ENCODE results near the gene HSP90AA1. TPM values are rescaled to one million over a fixed set of nuclear protein-coding genes. Genes with fewer than 3 reads are reported as not detected.

Gene HSP90AA1
- total and polyA plus RNA-seq, 2 experiments from 2014 or later = 371 to 655 TPM

DNA sequence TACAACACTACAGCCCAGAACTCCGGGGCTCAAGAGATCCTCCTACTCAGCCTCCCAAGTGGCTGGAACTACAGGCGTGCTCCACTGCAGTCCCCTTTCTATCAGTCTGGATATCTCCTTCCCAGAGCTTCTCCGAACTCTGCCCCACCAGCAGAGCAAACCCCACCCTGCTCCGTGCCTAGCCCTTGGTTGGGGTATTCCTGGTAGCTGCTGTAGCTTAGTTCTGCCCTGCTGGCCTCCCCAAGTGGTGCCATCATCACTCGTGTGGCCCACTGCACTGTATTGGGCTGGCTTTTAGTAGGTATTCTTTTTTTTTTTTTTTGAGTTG, 9.5 kb downstream of the HSP90AA1 start:
- H3K9me3 ChIP-seq (ENCODE audit: low read depth) = no peaks in the 10 kb centered on the region
- peaks cover 45% of the 10 kb centered on the region for H3F3A ChIP-seq (ENCODE audit: insufficient read depth)
- H4K20me1 ChIP-seq (ENCODE audit: insufficient read depth) = no peaks in the 10 kb centered on the region
- no peak overlapping the region for H2AFZ ChIP-seq
- H3K9ac ChIP-seq = no peak overlapping the region
- no peak overlapping the region for H3K4me2 ChIP-seq (ENCODE audit: unreplicated experiment)
- H3K27me3 ChIP-seq (replicated peaks; ENCODE audit: insufficient read depth) = no peaks in the 10 kb centered on the region
- 84 to 90% methylated on average over 5 of the region's 5 CpGs for WGBS, 2 experiments (ENCODE audit: low coverage in 1 of 2, low lambda C conversion rate in 2 of 2, missing lambda C conversion rate in 2 of 2)
- TF ChIP-seq EZH2 (IDR thresholded peaks at IDR 0.05; ENCODE audit: insufficient read depth, poor library complexity, severe bottlenecking) (no peak), EZH2phosphoT487 (IDR thresholded peaks at IDR 0.05; ENCODE audit: insufficient read depth, low read depth) (no peak)
- H3K4me3 ChIP-seq = no peak overlapping the region
- H3K36me3 ChIP-seq (ENCODE audit: low read depth) = peaks cover 35% of the 10 kb centered on the region
- H3K79me2 ChIP-seq (ENCODE audit: insufficient read depth) = peaks cover 14% of the 10 kb centered on the region
- in situ Hi-C loops (cut with MboI) = no loop called here
- H3K4me1 ChIP-seq (ENCODE audit: insufficient read depth) = no peaks in the 10 kb centered on the region
- DNase-seq = no peak
- no peak overlapping the region for H3K27ac ChIP-seq
- no peaks in the 10 kb centered on the region for H3K9me2 ChIP-seq (ENCODE audit: insufficient read depth)

DNA sequence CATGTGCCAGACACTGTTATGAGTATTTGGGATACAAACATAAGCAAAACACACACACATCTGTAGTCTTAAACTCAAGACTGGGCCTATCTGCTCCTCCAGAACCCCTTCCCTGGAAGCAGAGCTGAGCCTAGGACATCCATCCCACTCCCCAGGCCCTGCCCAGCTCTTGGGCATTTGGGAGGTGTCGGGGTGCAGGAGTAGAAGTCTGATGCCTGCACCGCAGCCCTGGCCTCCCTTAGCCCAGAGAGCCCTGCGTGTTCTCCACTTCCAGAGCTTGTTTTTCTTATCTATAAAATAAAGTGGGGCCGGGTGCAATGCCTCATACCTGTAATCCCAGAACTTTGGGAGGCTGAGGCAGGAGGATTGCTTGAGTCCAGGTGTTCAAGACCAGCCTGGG, 11.7 kb downstream of the HSP90AA1 start:
- in situ Hi-C loops (cut with MboI) = no loop called here
- 96 to 99% methylated on average over 4 of the region's 4 CpGs for WGBS, 2 experiments (ENCODE audit: low coverage in 1 of 2, low lambda C conversion rate in 2 of 2, missing lambda C conversion rate in 2 of 2)

DNA sequence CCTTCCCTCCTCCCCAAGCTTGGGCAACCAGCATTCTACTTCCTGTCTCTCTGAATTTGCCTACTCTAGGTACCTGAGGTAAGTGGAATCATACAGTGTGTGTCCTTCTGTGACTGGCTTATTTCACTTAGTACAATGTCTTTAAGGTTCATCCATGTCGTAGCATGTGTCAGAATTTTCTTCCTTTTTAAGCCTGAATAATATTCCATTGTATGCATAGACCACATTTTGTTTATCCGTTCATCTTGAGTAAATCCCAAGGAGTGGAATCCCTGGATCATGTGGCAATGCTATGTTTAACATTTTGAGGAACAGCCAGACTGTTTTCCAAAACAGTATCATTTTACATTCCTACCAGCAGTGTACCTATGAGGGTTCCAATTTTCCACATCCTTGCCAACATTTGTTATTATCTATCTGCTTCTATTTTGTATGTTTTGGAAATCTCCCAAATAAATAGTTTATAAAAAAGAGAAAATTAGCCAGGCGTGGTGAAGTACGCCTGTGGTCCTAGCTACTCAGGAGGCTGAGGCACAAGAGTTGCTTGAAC, 12.4 kb downstream of the HSP90AA1 start:
- Histone ChIP-seq H3K27me3 (replicated peaks; ENCODE audit: insufficient read depth) (no peaks in the 10 kb centered on the region), H3K9ac (no peak overlapping the region), H3K9me2 (ENCODE audit: insufficient read depth) (no peaks in the 10 kb centered on the region), H3K27ac (no peak overlapping the region), H3K4me1 (ENCODE audit: insufficient read depth) (peaks cover 9% of the 10 kb centered on the region), H3K4me2 (ENCODE audit: unreplicated experiment) (no peak overlapping the region), H2AFZ (no peak overlapping the region), H3K36me3 (ENCODE audit: low read depth) (peaks cover 7% of the 10 kb centered on the region), H3F3A (ENCODE audit: insufficient read depth) (peaks cover 30% of the 10 kb centered on the region), H3K9me3 (ENCODE audit: low read depth) (no peaks in the 10 kb centered on the region), H4K20me1 (ENCODE audit: insufficient read depth) (no peaks in the 10 kb centered on the region), H3K79me2 (ENCODE audit: insufficient read depth) (no peaks in the 10 kb centered on the region), H3K4me3 (no peak overlapping the region)
- 96 to 97% methylated on average over 4 of the region's 4 CpGs for WGBS, 2 experiments (ENCODE audit: low coverage in 1 of 2, low lambda C conversion rate in 2 of 2, missing lambda C conversion rate in 2 of 2)
- TF ChIP-seq EZH2 (IDR thresholded peaks at IDR 0.05; ENCODE audit: insufficient read depth, poor library complexity, severe bottlenecking) = no peak
- no peak for TF ChIP-seq EZH2phosphoT487 (IDR thresholded peaks at IDR 0.05; ENCODE audit: insufficient read depth, low read depth)
- in situ Hi-C loops (cut with MboI) = no loop called here
- no peak for DNase-seq

More for the DNA sequence above, 11.7 kb downstream of the HSP90AA1 start:
- no peaks in the 10 kb centered on the region for H3K79me2 ChIP-seq (ENCODE audit: insufficient read depth)
- no peak overlapping the region for H2AFZ ChIP-seq
- TF ChIP-seq EZH2 (IDR thresholded peaks at IDR 0.05; ENCODE audit: insufficient read depth, poor library complexity, severe bottlenecking) (no peak), EZH2phosphoT487 (IDR thresholded peaks at IDR 0.05; ENCODE audit: insufficient read depth, low read depth) (no peak)
- H3K9me3 ChIP-seq (ENCODE audit: low read depth) = no peaks in the 10 kb centered on the region
- no peak overlapping the region for H3K4me2 ChIP-seq (ENCODE audit: unreplicated experiment)
- H3K9me2 ChIP-seq (ENCODE audit: insufficient read depth) = no peaks in the 10 kb centered on the region
- no peak overlapping the region for H3K4me3 ChIP-seq
- no peaks in the 10 kb centered on the region for H4K20me1 ChIP-seq (ENCODE audit: insufficient read depth)
- no peak for DNase-seq
- H3K4me1 ChIP-seq (ENCODE audit: insufficient read depth) = peaks cover 9% of the 10 kb centered on the region
- no peak overlapping the region for H3K27ac ChIP-seq
- no peaks in the 10 kb centered on the region for H3K27me3 ChIP-seq (replicated peaks; ENCODE audit: insufficient read depth)
- peaks cover 36% of the 10 kb centered on the region for H3F3A ChIP-seq (ENCODE audit: insufficient read depth)
- peaks cover 13% of the 10 kb centered on the region for H3K36me3 ChIP-seq (ENCODE audit: low read depth)
- H3K9ac ChIP-seq = no peak overlapping the region

DNA sequence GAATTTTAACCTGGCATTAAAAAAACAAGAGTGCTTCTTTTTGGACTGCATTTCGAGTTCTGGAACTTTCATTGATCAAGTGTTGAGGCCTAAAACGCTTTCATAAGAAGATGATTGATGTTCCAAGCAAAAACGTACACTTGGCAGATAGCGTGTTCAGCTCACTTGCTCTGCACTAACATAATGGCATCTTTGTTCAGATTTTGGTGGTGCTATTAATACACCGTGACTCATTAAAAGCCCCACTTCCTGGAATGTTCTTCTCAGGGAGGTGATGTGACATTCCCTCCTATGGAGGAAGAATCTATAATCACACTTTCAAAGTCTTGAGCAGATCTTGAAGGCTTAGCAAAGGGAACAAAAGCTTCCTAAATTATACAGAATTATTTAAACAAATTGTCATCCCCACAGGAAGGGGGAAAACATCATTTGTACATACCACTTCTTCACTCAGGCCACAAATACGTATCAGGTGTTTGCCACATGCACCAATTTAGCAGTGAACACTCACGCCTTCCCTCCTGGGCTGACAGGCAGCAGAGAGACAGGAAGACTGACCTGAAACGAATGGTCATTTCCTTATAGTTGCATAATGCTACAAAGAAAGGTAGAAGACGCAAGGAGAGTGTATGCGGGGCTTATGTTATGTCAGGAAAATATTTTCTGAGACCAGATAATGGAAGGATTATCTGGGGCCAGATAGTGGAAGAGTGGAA, 15.4 kb downstream of the HSP90AA1 start:
- no peak overlapping the region for H3K27ac ChIP-seq
- peaks cover 18% of the 10 kb centered on the region; the same call in 1 of the 2 replicates for H3F3A ChIP-seq (ENCODE audit: insufficient read depth)
- H3K79me2 ChIP-seq (ENCODE audit: insufficient read depth) = no peaks in the 10 kb centered on the region
- no peak overlapping the region for H3K9ac ChIP-seq
- H3K4me2 ChIP-seq (ENCODE audit: unreplicated experiment) = peak overlapping the region; percentile 31
- DNase-seq = peak; percentile 57
- no peaks in the 10 kb centered on the region for H4K20me1 ChIP-seq (ENCODE audit: insufficient read depth)
- no peaks in the 10 kb centered on the region for H3K9me3 ChIP-seq (ENCODE audit: low read depth)
- no peaks in the 10 kb centered on the region for H3K27me3 ChIP-seq (replicated peaks; ENCODE audit: insufficient read depth)
- H3K9me2 ChIP-seq (ENCODE audit: insufficient read depth) = no peaks in the 10 kb centered on the region
- no peaks in the 10 kb centered on the region for H3K36me3 ChIP-seq (ENCODE audit: low read depth)
- no peak overlapping the region; the same call in 1 of the 2 replicates for H2AFZ ChIP-seq
- WGBS, 2 experiments (ENCODE audit: low coverage in 1 of 2, low lambda C conversion rate in 2 of 2, missing lambda C conversion rate in 2 of 2) = 67 to 70% methylated on average over 10 of the region's 10 CpGs
- H3K4me3 ChIP-seq = no peak overlapping the region
- peaks cover 9% of the 10 kb centered on the region for H3K4me1 ChIP-seq (ENCODE audit: insufficient read depth)
- TF ChIP-seq EZH2 (IDR thresholded peaks at IDR 0.05; ENCODE audit: insufficient read depth, poor library complexity, severe bottlenecking) (no peak), EZH2phosphoT487 (IDR thresholded peaks at IDR 0.05; ENCODE audit: insufficient read depth, low read depth) (no peak)
- in situ Hi-C loops (cut with MboI) = no loop called here

Measured in GM23248 (cell line).